Amniotic epithelial cell (primary cell): ENCODE data around the gene ITPR2.
A peak's percentile ranks its signal among the peaks of the same experiment; 100 is the strongest.

Source experiments
- DNase-seq: peaks from one replicate; pipeline ENCODE4 v3.0.0-alpha.2; 2010; ENCODE audit warnings: low read depth

Gene ITPR2

GRCh38 chr12:26563552-26563951 lies 269.4 kb downstream of the ITPR2 start:
- DNase-seq: no peak

- no peak for DNase-seq
Measured at GRCh38 chr12:26557326-26557725, 275.7 kb downstream of the ITPR2 start.

- no peak for DNase-seq
Measured at GRCh38 chr12:26556916-26557315, 276.1 kb downstream of the ITPR2 start.

GRCh38 chr12:26555139-26555538 lies 277.9 kb downstream of the ITPR2 start:
- DNase-seq: peak; percentile 59

GRCh38 chr12:26554332-26554731 lies 278.7 kb downstream of the ITPR2 start:
- DNase-seq: no peak

GRCh38 chr12:26551385-26551784 lies 281.6 kb downstream of the ITPR2 start:
- no peak for DNase-seq

GRCh38 chr12:26548227-26548626 lies 284.8 kb downstream of the ITPR2 start:
- no peak for DNase-seq

- DNase-seq: no peak
Measured at GRCh38 chr12:26546535-26547314, 286.3 kb downstream of the ITPR2 start.

GRCh38 chr12:26539131-26539530 lies 293.9 kb downstream of the ITPR2 start:
- DNase-seq: no peak

- no peak for DNase-seq
Measured at GRCh38 chr12:26537651-26538050, 295.3 kb downstream of the ITPR2 start.

GRCh38 chr12:26537126-26537525 lies 295.9 kb downstream of the ITPR2 start:
- DNase-seq: no peak

- DNase-seq: no peak
Measured at GRCh38 chr12:26535826-26536225, 297.2 kb downstream of the ITPR2 start.

GRCh38 chr12:26534071-26534470 lies 298.9 kb downstream of the ITPR2 start:
- DNase-seq: no peak

GRCh38 chr12:26533211-26533610 lies 299.8 kb downstream of the ITPR2 start:
- DNase-seq: no peak

- no peak for DNase-seq
Measured at GRCh38 chr12:26530461-26530860, 302.5 kb downstream of the ITPR2 start.

- DNase-seq: no peak
Measured at GRCh38 chr12:26528943-26529342, 304.1 kb downstream of the ITPR2 start.

GRCh38 chr12:26527682-26528081 lies 305.3 kb downstream of the ITPR2 start:
- DNase-seq: no peak

- DNase-seq: peak; percentile 41
Measured at GRCh38 chr12:26524862-26525465, 308.0 kb downstream of the ITPR2 start.

GRCh38 chr12:26523708-26524150 lies 309.3 kb downstream of the ITPR2 start:
- DNase-seq: peak; percentile 99

GRCh38 chr12:26520869-26521268 lies 312.1 kb downstream of the ITPR2 start:
- DNase-seq: no peak

GRCh38 chr12:26520109-26520508 lies 312.9 kb downstream of the ITPR2 start:
- DNase-seq: no peak

GRCh38 chr12:26519462-26519861 lies 313.5 kb downstream of the ITPR2 start:
- no peak for DNase-seq

GRCh38 chr12:26517320-26517719 lies 315.7 kb downstream of the ITPR2 start:
- DNase-seq: peak; percentile 6

- DNase-seq: no peak
Measured at GRCh38 chr12:26514364-26514763, 318.6 kb downstream of the ITPR2 start.
